H1 (cell line): ENCODE measurements around the gene KLHDC7B.

Source experiments
- EZH2 ChIP-seq: fragments of 200-600 bp; sonication (generic); IDR thresholded peaks from 2 replicates; pipeline ENCODE4 v1.7.1; 2012; ENCODE audit warnings: low read depth, mild to moderate bottlenecking, moderate library complexity, low read length, inconsistent platforms; ENCODE audit not compliant: severe bottlenecking
- MAX ChIP-seq: IDR thresholded peaks from 2 replicates; pipeline ENCODE4 v1.6.1; 2012; ENCODE audit warnings: inconsistent platforms
- PHF8 ChIP-seq: fragments of 200-600 bp; sonication (generic); conservative IDR thresholded peaks from 2 replicates; pipeline ENCODE4 v1.7.1; 2012; ENCODE audit warnings: low read depth, mild to moderate bottlenecking, inconsistent platforms, low read length, moderate library complexity
- POLR2A ChIP-seq, 2 experiments: IDR thresholded peaks; 1 replicate in 1 of 2; 2 replicates in 1 of 2; pipeline ENCODE4 v1.6.1; 2011; ENCODE audit warnings: low read depth in 2 of 2, low read length in 2 of 2, mild to moderate bottlenecking in 2 of 2; ENCODE audit errors: control extremely low read depth in 1 of 2
- POLR2AphosphoS5 ChIP-seq: IDR thresholded peaks from 2 replicates; pipeline ENCODE4 v1.6.1; 2011; ENCODE audit warnings: low read depth, low read length
- SIN3A ChIP-seq, 2 experiments: IDR thresholded peaks in 1 of 2; conservative IDR thresholded peaks in 1 of 2; 2 replicates each; pipeline ENCODE4 v1.6.1; 2011 to 2012; ENCODE audit warnings: low read length in 2 of 2, improper control_type of control experiment in 1 of 2, low read depth in 1 of 2, mild to moderate bottlenecking in 1 of 2
- TAF1 ChIP-seq: IDR thresholded peaks from 2 replicates; pipeline ENCODE4 v1.6.1; 2011; ENCODE audit warnings: mild to moderate bottlenecking, low read depth, low read length
- TAF7 ChIP-seq: optimal IDR thresholded peaks from 2 replicates; pipeline ENCODE3; 2011; ENCODE audit warnings: low read depth, mild to moderate bottlenecking, inconsistent platforms, low read length, moderate library complexity, borderline replicate concordance
- YY1 ChIP-seq: IDR thresholded peaks from 2 replicates; pipeline ENCODE4 v1.6.1; 2011; ENCODE audit warnings: low read depth, mild to moderate bottlenecking, low read length
- TF ChIP-seq, protein P1 (sequence below), 3 experiments: IDR thresholded peaks; 1 replicate in 2 of 3; 2 replicates in 1 of 3; pipeline versions ENCODE4 v1.5.1 to v1.6.1; 2011; ENCODE audit warnings: low read length in 3 of 3, mild to moderate bottlenecking in 3 of 3, inconsistent platforms in 2 of 3, low read depth in 1 of 3, moderate library complexity in 1 of 3; ENCODE audit not compliant: insufficient read depth in 1 of 3; ENCODE audit errors: control extremely low read depth in 1 of 3

GRCh38 chr22:50530580-50530876 lies 15.2 kb upstream of the KLHDC7B start:
- TF ChIP-seq PHF8: no peak
- no peak for TF ChIP-seq YY1
- TF ChIP-seq SIN3A (conservative IDR thresholded peaks at IDR 0.05 in 1 of 2, IDR thresholded peaks at IDR 0.05 in 1 of 2; ENCODE audit: low read depth in 1 of 2, low read length in 2 of 2): no peak
- TF ChIP-seq POLR2A (IDR thresholded peaks at IDR 0.05; ENCODE audit: control extremely low read depth in 1 of 2, low read depth in 2 of 2, low read length in 2 of 2): no peak
- no peak for TF ChIP-seq EZH2
- TF ChIP-seq, protein P1, sequence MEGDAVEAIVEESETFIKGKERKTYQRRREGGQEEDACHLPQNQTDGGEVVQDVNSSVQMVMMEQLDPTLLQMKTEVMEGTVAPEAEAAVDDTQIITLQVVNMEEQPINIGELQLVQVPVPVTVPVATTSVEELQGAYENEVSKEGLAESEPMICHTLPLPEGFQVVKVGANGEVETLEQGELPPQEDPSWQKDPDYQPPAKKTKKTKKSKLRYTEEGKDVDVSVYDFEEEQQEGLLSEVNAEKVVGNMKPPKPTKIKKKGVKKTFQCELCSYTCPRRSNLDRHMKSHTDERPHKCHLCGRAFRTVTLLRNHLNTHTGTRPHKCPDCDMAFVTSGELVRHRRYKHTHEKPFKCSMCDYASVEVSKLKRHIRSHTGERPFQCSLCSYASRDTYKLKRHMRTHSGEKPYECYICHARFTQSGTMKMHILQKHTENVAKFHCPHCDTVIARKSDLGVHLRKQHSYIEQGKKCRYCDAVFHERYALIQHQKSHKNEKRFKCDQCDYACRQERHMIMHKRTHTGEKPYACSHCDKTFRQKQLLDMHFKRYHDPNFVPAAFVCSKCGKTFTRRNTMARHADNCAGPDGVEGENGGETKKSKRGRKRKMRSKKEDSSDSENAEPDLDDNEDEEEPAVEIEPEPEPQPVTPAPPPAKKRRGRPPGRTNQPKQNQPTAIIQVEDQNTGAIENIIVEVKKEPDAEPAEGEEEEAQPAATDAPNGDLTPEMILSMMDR (IDR thresholded peaks at IDR 0.05; ENCODE audit: control extremely low read depth in 1 of 3, insufficient read depth in 1 of 3, low read depth in 1 of 3, low read length in 3 of 3): no peak
- no peak for TF ChIP-seq TAF7
- TF ChIP-seq TAF1: no peak
- no peak for TF ChIP-seq POLR2AphosphoS5
- no peak for TF ChIP-seq MAX
